NCI-H146 treated with DMSO at 0.1 percent for 48 hours (cell line): ENCODE measurements around the gene DMRT1.
"Not testable (repeated sequence)": the region's sequence is repeated elsewhere in the genome, so short reads cannot be mapped to it uniquely, and the experiment has no call there.

Experiments
- DNase-seq: peaks from one replicate; lab custom pipeline; 2025; ENCODE audit not compliant: unreplicated experiment; lab: John Stamatoyannopoulos, UW

DMRT1 gene

DNA sequence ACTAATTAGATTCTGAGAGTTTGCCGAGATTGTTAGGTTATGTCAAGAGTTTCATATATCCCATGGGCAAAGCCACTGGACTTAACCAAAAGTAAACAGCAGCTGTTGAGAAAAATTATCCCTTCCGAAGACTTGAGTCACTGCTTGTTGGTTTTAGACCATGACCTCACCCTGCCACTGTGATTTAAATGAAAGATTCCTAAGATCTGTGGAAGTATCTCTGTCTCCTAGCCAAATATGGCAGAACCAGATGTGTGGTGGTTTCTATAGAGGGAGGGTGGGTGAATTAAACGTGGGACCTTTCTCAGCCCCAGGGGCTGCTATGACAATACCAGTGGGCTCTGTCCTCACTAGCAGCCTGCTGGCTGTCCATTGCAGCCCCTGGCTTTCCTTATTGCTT lies 154.3 kb downstream of the DMRT1 start:
- no peak for DNase-seq

DNA sequence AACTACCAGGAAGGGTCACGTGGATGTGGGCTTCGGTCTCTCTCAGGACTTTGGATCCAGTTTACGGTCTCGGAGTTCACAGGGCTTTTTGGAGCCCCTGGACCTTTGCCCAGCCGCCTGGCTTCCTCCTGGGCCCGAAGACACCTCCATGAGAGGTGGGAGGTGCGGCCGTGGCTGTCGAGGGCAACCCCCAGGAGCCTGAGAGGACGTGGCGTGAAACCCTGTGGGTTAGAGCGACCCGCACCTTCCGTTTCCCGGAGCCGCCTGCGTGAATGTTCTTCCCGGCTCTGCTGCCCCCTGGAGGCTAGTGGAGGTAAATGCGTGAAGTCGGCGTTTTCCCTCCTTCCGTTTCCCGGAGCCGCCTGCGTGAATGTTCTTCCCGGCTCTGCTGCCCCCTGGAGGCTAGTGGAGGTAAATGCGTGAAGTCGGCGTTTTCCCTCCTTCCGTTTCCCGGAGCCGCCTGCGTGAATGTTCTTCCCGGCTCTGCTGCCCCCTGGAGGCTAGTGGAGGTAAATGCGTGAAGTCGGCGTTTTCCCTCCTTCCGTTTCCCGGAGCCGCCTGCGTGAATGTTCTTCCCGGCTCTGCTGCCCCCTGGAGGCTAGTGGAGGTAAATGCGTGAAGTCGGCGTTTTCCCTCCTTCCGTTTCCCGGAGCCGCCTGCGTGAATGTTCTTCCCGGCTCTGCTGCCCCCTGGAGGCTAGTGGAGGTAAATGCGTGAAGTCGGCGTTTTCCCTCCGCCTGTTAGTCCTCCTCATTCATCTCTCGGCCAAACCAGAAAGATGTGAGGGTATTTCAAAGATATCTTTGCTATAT lies 157.0 kb downstream of the DMRT1 start:
- DNase-seq, result not testable (repeated sequence)

DNA sequence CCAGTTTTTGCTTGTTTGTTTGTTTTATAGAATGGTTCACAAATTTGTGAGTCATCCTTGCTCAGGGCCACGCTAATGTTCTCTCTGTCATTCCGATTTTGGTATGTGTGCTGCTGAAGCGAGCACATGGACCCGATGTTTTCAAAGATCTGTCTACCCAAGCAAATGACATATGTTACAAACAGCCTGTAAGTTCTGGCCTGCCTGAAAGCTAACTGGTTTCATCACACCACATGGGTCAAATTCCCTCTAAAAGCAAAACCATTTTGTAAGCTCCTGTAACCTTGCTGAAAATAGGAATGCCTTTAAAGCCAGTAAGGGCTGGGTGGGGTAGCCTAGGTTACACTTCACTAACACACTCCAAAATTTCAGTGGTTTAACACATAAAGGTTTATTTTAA lies 160.3 kb downstream of the DMRT1 start:
- DNase-seq, result no peak

DNA sequence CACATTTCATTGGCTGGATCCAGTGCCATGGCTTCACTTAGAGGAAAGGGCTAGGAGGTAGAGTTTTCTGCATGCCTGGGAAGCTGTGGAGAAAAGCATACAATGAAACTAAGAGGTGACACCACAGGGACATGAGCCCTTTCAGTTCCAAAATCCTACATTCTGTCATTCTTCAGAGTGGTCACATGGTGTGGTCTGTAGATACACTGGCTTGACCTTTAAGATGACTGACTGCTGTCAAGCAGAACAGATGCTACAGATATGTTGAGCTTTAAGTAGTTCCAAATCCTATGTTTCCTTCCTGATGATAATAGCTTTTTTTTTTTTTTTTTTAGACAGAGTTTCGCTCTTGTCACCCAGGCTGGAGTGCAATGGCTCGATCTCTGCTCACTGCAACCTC lies 161.2 kb downstream of the DMRT1 start:
- DNase-seq, result no peak

DNA sequence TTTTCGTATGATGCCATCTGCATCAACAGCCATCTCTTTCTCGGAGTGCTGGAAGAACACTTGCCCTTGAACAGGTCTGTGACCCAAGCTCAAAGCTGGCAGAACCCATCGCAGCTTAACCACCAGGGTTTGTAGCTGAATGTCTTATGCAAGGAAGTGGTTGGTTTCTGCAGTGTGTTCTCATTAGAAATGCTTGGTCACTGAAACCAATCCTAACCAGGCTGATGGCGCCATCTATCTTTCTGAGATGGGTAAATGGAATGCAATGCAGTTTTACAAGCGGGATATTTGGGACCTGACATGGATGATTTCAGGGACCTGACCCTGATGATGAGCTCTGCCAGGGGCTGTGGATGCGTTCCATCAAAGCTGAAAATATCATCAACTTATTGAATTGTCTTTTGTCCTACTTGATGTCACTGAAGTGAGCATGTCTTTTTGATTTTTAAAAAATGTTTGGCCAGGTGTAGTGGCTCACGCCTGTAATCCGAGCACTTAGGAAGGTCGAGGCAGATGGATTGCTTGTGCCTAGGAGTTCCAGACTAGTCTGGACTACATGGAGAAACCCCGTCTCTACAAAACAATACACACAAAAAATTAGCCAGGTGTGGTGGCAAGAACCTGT lies 163.7 kb downstream of the DMRT1 start:
- no peak for DNase-seq

DNA sequence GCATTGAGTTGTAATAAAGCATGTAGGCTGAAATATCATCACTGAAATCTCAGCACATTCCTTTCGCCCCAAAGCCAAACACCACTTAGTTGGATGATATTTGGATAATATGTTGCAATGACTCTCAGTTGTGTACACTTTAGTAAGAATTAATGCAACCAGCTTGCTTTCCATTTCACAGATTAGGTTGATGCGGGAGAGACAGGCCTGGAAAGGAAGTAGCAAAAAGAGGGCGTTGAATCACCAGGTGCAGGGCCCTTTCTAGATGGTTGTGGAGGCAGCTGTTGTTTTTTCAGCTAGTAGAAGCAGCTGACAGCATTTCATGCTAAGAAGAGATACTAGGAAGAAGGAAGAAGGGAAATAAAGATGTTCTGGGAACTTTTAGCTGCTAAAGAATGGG lies 165.8 kb downstream of the DMRT1 start:
- no peak for DNase-seq

DNA sequence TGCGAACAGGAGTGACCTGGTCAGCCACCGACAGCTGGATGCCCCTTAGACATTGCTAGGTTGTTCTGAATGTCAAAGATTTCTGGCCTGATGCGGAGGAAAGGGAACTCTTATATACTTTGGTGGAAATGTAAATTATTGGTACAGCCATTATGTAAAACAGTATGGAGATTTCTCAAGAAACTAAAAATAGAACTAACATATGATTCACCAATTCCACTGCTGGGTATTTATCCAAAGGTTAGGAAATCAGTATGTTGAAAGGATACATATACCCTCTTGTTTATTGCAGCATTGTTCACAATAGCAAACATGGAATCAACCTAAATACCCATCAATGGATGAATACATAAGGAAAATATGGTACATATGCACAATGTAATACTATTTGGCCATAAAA lies 166.7 kb downstream of the DMRT1 start:
- DNase-seq, result no peak

DNA sequence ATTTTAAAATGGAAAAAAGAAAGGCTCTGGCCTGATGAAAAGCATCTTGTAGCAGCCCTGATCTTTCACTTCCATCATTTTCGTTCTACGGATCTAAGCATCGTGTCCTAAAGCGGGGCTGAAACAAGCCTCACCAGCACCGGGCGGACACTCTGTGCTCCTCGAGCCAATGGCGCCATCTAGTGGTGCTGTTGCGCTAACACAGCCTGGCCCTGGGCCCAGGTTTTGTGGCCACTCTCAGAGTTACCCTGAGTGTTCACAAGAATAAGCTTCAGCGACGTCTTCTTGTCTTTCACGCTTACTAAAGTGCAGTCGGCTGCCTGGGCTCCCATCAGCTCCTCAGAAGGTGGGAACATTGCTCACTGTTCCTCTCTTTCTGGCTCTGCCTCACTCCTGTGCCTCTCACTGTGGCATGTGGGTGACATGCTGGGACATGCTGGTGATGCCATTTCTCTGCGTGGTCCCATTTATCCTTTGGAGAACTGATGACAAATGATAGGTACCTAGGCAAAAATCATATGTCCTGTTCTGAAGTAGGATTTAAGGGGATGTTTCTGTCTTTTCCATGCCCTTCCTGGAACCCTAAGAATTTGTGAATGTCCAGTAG lies 167.7 kb downstream of the DMRT1 start:
- peak; percentile 34 for DNase-seq

DNA sequence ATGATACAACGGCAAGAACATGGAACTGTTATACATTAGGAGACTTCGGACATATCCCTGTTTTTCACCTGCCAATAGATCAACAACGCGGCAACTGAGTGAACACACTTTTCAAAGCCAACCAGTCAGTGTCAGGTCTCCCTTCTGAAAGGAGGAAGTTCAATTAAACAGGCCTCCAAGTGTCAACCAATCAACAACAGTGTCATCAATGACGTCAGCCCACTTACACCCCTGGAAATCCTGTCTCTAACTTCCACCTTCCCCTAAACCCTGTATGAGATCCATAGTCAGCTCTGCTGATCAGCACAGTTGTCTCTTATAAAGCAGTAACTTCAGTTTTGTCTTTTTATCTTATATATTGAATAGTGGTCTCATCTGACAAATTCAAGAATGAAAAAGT lies 171.5 kb downstream of the DMRT1 start:
- no peak for DNase-seq

DNA sequence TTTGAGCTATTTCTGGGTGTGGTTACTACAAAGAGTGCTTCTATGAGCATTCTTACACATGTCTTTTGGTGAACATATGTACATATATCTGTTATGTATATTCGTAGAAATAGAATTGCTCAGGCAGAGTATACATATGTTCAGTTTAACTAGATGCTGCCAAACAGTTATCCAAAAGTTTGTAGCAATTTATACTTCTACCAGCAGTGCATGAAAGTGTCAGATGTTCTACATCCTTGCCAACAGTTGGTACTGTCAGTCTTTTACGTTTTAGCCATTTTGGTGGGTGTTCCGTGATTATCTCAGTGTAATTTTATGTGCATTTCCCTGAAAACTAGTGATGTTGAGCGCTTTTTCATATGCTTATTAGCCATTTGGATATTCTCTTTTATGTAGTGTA lies 172.7 kb downstream of the DMRT1 start:
- DNase-seq, result no peak

DNA sequence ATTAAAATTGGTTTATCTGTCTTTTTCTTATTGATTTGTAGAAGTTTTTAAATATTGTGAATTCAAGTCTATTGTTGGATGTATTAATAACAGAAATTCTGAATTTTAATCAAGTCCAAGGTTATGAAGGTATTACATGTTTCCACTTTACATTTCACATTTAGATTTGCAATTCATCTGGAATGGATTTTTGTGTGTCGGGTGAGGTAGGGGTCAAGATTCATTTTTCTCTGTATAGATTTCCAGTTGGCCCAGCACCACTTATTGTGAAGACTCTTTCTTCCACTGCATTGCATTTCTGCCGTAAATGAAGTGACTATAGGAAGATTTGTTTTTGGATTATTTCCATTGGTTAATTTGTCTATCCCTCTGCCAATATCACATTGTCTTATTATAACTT lies 173.1 kb downstream of the DMRT1 start:
- DNase-seq, result no peak

DNA sequence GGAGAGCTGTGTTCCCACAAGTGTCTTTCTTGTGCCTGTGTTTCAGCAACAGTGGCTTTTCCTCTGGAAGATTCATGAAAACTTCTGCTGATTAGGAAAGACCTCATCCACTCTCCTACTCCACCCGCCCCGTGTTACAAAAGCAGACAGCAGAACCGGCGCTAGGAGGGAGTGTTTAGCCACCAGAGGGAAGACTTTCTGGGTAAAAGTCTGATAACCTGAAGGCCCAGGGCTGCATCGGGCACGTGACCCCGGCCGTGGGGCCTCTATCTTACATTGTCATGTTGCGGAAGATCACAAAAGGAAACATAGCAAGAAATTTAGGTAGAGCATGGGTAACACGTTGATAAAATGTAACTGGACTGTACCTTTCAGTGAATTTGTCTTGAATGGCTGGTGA lies 176.6 kb downstream of the DMRT1 start:
- DNase-seq, result no peak
